Kasumi-1 (cell line): ENCODE results near the gene EME1.

Experiments
- DNase-seq, 2 experiments: peaks; one replicate each; lab custom pipeline; 2025; lab: John Stamatoyannopoulos, UW

Gene EME1

GRCh38 chr17:50372758-50373556 lies at the start of gene EME1, which contains the start of gene MRPL27:
Gene EME1 (plus strand): TSS chr17:50373229. CDS start chr17:50375209, 1,980 bp downstream.
Gene MRPL27 (minus strand): TSS chr17:50373184. CDS start chr17:50373170, 14 bp downstream.
- DNase-seq = peak; percentile 99

- no peak for DNase-seq
These were observed 47.1 kb upstream of the EME1 start for GRCh38 chr17:50325906-50326305.

GRCh38 chr17:50326831-50327364 lies 46.1 kb upstream of the EME1 start:
- DNase-seq = no peak

- no peak for DNase-seq
These were observed 44.4 kb upstream of the EME1 start for GRCh38 chr17:50328363-50329325.

GRCh38 chr17:50329716-50330115 lies 43.3 kb upstream of the EME1 start:
- DNase-seq = no peak

GRCh38 chr17:50330151-50330775 lies 42.8 kb upstream of the EME1 start:
- DNase-seq = no peak

- no peak for DNase-seq
These were observed 41.8 kb upstream of the EME1 start for GRCh38 chr17:50331085-50331791.

- no peak for DNase-seq
These were observed 40.8 kb upstream of the EME1 start for GRCh38 chr17:50332196-50332595.

- DNase-seq = peak in 1 of 2 experiments; percentile 26
These were observed 39.6 kb upstream of the EME1 start for GRCh38 chr17:50333291-50334057.

- DNase-seq = no peak
These were observed 35.1 kb upstream of the EME1 start for GRCh38 chr17:50337956-50338355.

GRCh38 chr17:50338645-50339044 lies 34.4 kb upstream of the EME1 start:
- no peak for DNase-seq

- DNase-seq = no peak
These were observed 33.6 kb upstream of the EME1 start for GRCh38 chr17:50339381-50339780.

GRCh38 chr17:50344731-50345365 lies 28.2 kb upstream of the EME1 start:
- DNase-seq = peak; percentile 55 to 73

GRCh38 chr17:50345432-50346312 lies 27.4 kb upstream of the EME1 start, which contains the start of gene XYLT2:
Gene XYLT2 (plus strand): TSS chr17:50346126. CDS start chr17:50346141, 15 bp downstream.
- peak; percentile 77 to 84 for DNase-seq

GRCh38 chr17:50346313-50347116 lies 26.5 kb upstream of the EME1 start:
- peak in 1 of 2 experiments; percentile 56 for DNase-seq

GRCh38 chr17:50347117-50347893 lies 25.7 kb upstream of the EME1 start:
- no peak for DNase-seq

- DNase-seq = no peak
These were observed 25.1 kb upstream of the EME1 start for GRCh38 chr17:50347894-50348291.
